Frontal cortex (tissue), 4 donors: ENCODE measurements around the gene GCSAM. TPM values are rescaled to one million over a fixed set of nuclear protein-coding genes. Genes with fewer than 3 reads are reported as not detected.

ENCODE experiments used
- DNase-seq, 2 donors: peaks; one replicate each; pipeline ENCODE4 v3.0.0; 2012; ENCODE audit warnings: low spot score in 2 of 2
- FAIRE-seq: peaks from 2 replicates; lab custom pipeline; 2012; peaks lifted over from hg19 to GRCh38; lab: Jason Lieb, UNC
- total RNA-seq: library from RNA; depleted of rRNA; stranded (reverse); fragments of >200 nt; gene quantifications from one replicate; pipeline ENCODE4 v1.2.3, GENCODE V29; 2014
- donor health status: control.
- donor health status: control.
- donor health status: control.

Gene GCSAM
- total RNA-seq, 1 donor from 2014 or later, result not detected

DNA sequence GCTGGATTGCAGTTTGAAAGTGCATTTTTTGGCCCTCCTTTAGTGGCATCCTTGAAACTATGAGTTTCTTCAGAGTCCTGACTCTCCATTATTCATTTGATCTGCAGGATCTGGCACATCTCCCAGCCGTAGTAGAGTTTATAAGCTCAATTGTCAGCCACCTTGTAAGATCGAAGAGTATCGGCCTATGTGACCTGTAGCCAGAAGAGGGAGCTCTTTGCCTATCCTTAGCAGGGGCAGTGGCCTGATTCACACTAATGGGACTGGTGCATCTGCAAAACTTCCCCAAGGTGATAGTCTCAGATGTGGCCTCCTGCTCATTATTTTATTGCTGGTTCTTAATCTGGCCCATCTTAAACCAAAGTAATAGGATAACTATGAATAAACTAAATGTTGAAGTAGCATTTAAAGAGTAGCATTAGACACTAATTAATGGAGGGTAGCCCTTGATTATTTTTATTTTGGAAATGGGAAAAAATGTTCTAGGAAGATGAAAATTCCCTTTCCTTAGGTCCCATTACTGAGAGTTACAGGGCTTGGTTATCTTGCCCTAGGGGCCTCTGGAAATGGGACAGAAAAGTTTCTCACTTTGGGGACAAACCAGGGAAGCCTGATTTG lies 21.2 kb downstream of the GCSAM start:
- FAIRE-seq (no peak), DNase-seq (peak in 1 of 2 donors; percentile 43)

- DNase-seq (no peak), FAIRE-seq (no peak)
These were observed 23.7 kb downstream of the GCSAM start for GRCh38 chr3:112109322-112109721.

DNA sequence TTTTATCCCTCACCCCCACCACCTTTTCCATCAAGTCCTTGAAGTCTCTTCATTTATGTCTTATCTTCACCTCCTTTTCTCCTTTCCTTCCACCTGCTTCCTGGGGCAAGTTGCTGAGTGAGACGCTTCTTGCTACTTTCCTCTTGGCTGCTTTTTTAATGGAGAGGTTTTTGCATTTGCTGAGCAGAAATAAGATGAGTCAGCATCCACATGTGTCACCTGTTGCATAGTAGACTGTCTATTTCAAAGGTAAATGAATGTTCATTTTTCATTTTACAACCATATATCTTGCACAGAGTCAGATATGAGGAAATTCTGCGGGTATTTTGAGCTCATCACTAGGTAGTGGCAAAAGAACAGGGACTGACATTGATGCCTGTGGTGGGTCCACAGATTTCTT lies 28.3 kb downstream of the GCSAM start:
- no peak for FAIRE-seq
- no peak for DNase-seq

GRCh38 chr3:112101916-112102315 lies 31.1 kb downstream of the GCSAM start:
- FAIRE-seq (no peak), DNase-seq (no peak)

- FAIRE-seq, result no peak
- DNase-seq, result no peak
These were observed 35.7 kb downstream of the GCSAM start for GRCh38 chr3:112097378-112097777.

GRCh38 chr3:112096176-112096575 lies 36.9 kb downstream of the GCSAM start:
- no peak for FAIRE-seq

GRCh38 chr3:112095731-112096130 lies 37.3 kb downstream of the GCSAM start:
- DNase-seq (no peak), FAIRE-seq (no peak)

More at GRCh38 chr3:112096176-112096575, 36.9 kb downstream of the GCSAM start:
- DNase-seq, result no peak

DNA sequence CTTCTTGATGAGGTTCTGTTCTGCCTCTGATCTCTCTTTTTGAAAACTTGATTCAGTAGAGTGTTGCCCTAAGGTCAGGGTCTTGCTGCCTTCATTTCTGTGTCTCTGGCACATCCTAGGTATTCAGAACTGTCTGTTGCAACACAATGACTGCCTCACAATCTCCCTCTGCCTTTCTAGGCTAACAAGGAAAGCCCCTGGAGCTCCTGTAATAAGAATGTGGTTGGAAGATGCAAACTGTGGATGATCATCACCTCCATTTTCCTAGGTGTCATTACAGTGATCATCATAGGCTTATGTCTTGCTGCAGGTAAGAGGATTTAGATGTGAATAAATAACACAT lies 39.9 kb downstream of the GCSAM start:
- DNase-seq (no peak), FAIRE-seq (no peak)

DNA sequence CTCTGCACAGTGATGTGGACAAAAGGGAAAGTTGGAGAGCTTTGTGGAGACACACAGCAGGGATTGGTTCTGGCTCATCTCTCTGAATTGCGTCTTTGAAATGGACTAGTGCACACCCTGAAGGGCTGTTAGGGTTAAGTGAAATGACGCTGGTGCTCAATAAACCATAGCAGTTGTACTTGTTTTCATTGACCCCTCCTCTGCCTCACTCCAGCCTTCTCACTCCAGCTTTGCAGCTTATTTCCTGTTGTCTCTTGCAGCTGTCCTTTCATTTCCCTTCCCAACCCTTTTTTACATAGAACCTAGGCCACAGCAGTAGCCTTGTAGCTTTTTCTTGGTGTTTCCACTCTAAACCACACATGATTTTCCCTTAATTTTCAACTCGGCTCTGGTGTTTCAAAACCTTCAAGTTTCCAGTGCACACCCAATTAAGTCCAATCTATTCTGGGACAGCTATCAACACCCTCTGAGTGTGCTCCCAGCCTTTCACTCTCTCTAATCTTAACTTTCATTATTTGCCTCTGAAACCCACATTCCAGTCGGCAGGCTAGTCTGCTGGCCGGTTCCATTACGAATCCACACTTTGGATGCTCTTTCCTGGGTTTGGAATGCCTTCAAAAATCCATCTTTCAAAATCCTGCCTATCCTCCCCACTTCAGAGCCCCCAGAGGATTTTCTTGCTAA lies 40.4 kb downstream of the GCSAM start:
- FAIRE-seq (no peak), DNase-seq (no peak)

GRCh38 chr3:112090887-112091586 lies 42.0 kb downstream of the GCSAM start:
- no peak for DNase-seq
- FAIRE-seq, result no peak

DNA sequence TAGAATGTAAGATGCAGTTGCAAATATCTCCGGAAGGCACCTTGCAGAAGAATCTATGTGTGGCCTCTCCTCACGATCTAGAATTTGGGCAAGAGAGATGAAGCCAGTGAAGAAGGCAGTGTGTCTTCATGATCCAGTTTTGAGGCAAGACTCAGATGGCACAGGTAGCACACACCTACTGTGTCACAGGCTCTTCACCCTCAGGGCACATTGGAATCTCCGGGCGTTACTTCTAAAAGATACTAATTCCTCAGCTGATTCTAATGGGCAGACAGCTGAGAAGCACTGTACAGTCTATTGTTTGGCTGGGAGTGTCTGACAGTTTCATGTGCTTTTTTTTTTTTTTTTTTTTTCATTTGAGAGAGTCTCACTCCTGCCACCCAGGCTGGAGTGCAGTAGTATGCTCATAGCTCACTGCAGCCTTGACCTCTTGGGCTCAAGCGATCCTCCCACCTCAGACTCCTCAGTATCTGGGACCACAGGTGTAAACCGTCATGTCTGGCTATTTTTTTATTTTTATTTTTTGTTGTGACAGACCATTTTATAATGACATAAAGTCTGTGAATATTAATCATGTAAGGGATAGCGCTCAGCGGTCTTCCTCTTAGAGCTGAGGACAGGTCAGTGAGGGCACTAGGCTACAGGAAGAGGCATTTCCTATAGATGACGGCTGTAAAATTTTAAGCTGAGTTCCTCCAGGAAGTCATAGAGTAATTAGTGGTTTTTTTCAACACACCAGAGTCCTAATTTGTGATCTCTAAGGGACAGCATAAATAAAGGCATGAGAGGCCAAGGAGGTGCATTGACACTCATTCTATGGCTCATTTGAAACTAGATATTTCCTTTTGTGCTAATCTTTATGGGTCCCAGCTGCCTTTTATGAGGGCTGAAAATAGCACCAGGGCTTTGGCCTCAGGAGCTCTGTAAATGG lies 42.8 kb downstream of the GCSAM start:
- no peak for FAIRE-seq
- DNase-seq, result no peak

GRCh38 chr3:112088944-112089343 lies 44.1 kb downstream of the GCSAM start:
- FAIRE-seq, result no peak

GRCh38 chr3:112087746-112088145 lies 45.3 kb downstream of the GCSAM start:
- no peak for DNase-seq
- no peak for FAIRE-seq

More at GRCh38 chr3:112088944-112089343, 44.1 kb downstream of the GCSAM start:
- DNase-seq, result no peak

DNA sequence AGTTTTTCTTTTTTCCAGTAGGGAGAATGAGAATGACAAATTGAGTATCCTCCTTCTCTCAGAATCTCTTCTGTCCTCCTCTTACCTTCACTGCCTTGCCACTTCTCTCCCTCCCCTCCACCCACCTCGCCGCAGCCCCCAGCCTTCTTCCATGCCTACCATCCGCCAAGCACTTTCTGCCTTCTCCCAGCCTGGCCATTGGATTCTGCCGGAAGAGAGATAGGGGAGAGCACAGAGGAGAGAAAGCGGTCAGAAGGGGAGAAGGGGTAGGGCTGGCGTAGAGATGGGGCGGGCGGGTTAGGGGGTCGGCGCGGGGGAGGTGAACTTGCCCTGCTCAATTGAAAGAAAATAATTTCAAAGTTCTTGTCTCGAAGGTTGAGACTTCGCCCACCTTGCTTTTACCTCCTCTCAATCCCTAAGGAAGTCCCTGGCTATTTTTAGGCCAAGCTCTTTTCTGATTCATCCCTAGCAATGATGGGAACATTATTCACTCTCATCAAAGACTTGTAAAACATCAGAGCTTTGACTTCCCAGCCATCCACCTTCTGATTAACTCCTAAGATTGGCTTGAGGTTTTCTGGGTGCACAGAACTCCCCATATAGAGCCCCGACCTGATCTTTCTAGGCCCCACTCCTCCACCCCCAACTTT lies 46.0 kb downstream of the GCSAM start:
- FAIRE-seq (no peak), DNase-seq (peak in 1 of 2 donors; percentile 33)

DNA sequence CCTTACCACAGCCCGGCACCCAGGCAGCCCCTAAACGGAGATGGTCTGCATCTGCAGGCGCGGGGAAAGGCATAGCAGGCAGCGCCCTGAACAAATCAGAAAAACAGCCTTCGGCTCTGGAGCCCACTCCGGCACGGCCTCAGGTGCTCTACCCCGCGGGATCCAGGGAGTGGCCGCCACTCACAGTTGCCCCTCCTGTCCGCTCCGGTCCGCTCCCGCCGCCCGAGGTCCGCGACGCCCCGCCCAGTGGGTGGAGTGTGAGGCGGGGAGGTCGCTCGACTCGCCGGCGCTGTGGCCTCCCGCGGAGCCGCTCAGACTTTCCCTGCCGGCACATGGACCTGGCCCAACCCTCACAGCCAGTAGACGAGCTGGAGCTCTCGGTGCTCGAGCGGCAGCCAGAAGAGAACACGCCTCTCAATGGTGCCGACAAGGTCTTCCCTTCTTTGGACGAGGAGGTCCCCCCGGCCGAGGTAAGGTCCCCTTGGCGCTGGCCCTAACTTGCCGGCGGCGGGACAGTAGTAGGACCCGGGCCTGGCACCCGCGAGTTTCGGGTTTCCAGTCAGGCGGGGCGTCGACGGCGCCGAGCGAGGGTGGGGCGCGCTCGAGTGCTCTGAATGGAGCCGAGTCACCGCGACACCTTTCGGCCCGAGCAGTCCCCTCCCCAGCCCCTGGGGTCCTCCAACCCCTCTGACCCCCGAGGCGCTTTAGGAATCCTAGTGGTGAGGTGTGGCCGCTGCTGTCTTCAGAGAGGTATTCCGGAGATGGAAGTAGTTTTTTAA lies 46.8 kb downstream of the GCSAM start, which contains the start of gene C3orf52:
TSS of gene C3orf52 (plus strand) at position 314 of the 779 bp plus-strand sequence. CDS start at position 333, 19 bp downstream.
- DNase-seq, result peak; percentile 56 to 82
- no peak for FAIRE-seq

DNA sequence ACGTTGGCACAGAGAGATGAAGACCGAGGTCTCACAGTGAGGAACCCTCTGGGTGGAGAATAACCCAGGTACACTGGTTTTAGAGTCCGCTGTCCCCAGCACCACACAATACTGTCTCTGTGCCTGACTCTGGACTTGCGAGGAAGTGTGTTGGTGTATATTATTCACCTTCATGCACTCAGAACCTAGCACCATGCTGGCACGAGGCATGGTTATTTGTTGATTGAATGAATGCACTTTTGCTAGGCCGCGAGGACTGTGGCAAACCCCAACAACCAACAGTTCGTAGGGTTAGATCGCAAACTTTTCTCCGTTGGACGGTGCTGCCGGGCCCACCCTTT lies 47.3 kb downstream of the GCSAM start:
- DNase-seq, result no peak
- FAIRE-seq, result no peak

- FAIRE-seq (no peak), DNase-seq (no peak)
These were observed 47.9 kb downstream of the GCSAM start for GRCh38 chr3:112084980-112085705.

- no peak for FAIRE-seq
- DNase-seq, result no peak
These were observed 49.8 kb downstream of the GCSAM start for GRCh38 chr3:112083239-112083638.
